Endometrial microvascular endothelial cells (primary cell): ENCODE data around the gene XRN2. TPM values are rescaled to one million over a fixed set of nuclear protein-coding genes. Genes with fewer than 3 reads are reported as not detected.
"Not testable (repeated sequence)": the region's sequence is repeated elsewhere in the genome, so short reads cannot be mapped to it uniquely, and the experiment has no call there.

ENCODE experiments used
- in situ Hi-C: cut with HindIII; loops from 2 replicates; pipeline ENCODE4 v1.10.0; 2017; ENCODE audit warnings: low sequenced_read_pairs, low pct_unique_long_range_greater_than_20kb; ENCODE audit errors: inconsistent ontology term
- total RNA-seq: library from RNA; depleted of rRNA; stranded (reverse); fragments of >200 nt; gene quantifications from one replicate; pipeline ENCODE4 v1.2.3, GENCODE V29; 2015; ENCODE audit errors: inconsistent ontology term

XRN2 gene
- total RNA-seq, 1 donor from 2014 or later = 90.8 TPM

DNA sequence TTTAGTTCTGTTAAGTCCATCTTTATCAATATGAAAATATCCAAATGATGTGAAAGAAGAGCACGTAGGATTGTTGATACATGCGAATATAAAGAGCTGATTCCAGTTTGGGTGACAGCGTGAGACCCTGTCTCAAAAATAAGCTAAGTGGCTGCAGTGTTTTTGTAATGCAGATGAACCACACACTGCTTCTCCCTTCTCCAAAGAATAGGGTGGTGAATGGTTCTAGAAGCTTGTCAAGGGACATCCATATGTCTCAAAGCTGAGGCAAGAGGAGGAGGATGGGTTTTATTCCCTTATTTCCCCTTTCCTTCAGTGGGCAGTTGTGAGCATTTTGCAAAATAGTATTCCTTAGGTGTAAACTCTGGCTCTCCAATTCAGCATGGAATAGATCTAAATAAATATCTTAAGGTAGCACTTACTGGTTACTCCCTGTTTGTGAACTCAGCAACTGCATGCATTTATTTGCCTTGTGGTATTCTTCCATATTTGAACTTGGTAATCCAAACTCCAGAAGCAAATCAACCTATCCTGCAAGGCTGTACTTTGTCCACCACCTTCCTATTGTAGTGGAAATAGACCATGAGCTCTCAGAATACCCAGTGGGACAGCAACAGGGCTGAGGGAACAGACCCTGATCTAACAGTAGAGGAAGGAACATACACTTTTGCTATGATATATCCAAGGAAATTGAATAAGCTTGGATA, 38.0 kb downstream of the XRN2 start:
- in situ Hi-C loops = no loop called here

DNA sequence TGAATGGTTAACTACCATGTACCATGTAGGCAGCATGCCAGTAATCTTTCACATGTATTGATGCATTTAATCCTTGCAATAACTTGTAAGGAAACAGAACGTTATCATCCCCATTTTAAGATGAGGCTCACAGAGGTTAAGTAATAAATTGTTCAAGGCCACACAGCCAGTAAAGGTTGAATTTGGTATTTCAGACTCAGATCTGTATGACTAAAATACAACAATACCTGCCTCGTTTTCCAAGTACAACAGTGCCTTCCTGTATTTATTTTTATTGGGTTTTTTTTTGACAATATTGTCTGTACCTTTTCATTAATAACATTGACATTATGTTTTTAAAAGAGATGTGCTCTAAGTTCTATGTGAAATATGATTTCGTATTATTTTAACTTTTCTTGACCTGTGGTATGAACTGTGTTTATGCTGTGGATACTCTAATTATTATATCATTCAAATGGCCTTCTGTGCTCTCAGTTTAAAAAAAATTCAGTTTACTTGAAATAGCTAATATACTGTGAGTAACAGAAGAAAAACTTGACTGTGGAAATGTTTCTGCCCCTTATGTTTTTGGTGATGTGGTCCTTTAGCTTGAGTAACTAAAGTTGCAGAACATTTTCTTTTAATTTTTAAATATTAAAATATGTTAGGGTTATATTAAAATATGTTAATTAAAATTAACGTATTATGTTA, 39.7 kb downstream of the XRN2 start:
- in situ Hi-C loops = no loop called here

DNA sequence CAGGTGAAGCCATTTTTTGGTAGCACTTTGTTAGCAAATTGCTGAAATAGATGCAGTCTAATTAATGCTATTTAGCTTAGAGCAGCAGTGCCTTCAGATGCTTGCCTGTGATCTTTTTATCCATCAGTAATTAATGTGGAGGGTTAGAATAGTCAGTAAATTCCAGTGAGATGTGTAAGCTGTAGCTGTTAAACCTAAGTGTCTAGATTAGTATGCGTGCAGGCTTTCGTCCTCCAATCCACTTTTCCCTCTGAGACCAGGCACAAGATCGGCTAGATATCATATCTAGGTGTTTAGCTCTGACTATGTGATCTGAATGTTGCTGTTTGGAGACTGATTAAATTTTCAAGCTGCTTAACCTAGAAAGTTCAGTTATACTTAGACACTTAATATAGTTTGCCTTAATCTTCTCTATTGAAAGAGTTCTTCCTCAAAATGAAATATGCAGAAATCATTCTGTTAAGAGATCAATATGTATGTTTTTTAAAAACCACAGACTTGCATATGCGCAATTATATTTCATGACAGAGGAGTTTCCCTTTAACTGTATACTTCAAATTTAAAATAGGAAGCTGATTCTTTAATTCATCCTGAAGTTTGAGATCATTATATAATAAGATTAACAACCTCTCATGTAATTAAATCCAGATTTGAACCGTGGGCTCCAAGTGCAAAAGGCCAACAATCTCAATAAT, 41.2 kb downstream of the XRN2 start:
- in situ Hi-C loops = no loop called here

DNA sequence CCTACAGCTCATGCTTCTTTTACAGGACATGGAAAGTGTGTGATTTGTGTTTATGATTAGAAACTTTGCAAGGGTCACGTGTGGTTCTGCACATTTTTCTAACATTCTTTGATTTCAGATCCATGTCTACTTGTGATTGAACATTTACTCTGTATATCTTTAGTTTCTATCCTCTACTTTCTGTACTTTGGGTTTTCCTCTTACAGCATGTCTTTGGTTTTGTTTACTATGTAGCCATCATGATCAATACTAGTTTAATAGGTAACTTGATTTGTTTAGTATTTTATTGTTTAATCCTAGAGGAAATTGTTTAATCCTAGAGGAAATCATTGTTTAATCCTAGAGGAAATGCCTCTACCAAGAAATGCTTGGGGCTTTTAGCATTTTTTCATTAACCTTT, 41.8 kb downstream of the XRN2 start:
- in situ Hi-C loops = no loop called here

DNA sequence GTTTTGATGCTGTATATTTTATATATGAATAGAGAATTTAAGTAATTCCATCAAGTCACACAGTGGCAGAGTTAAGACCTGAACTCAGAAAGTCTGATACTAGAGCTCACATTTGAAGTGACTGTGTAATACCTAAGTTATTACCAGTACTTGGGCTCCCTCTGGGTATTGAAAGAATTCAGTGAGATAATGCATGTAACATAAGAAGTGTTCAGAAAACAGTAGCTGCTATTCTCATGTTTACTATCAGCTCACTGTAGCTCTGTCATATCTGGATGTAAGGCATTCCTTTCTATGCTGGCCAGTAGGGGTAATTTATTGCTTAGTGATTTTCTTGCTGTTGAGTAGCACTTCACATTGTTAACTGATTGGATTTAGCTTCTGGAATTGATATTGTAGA, 49.6 kb downstream of the XRN2 start:
- in situ Hi-C loops = no loop called here

DNA sequence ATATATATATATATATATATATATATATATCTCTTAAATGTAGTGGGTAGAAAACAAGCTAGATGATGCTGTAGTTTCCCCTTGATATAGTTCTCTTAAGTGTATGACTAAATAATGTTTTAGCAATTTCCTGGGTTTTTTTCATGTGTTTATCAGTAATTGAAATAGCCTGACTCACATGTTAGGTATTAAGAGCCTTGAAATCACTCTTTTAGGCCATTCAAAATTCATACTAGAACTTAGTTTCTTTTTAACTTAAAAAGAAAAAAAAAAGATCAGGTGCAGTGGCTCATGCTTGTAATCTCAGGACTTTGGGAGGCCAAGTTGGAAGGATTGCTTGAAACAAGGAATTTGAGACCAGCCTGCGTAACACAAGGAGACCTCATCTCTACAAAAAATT, 50.1 kb downstream of the XRN2 start:
- in situ Hi-C loops = no loop called here

DNA sequence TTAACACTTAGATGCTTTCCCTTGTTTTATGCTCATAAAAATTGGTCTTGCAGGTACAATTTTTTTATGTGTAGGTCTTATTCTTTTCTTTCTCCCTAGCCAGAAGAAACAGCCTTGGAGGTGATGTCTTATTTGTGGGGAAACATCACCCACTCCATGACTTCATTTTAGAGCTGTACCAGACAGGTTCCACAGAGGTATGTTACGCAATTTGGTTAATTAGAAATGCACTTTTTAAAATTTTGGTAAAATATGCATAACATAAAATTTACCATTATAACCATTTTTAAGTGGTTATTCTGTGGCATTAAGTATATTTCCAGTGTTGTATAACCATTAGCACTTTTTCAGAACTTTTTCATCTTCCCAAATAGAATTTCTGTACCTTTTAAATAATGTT, 52.9 kb downstream of the XRN2 start:
- in situ Hi-C loops = no loop called here

DNA sequence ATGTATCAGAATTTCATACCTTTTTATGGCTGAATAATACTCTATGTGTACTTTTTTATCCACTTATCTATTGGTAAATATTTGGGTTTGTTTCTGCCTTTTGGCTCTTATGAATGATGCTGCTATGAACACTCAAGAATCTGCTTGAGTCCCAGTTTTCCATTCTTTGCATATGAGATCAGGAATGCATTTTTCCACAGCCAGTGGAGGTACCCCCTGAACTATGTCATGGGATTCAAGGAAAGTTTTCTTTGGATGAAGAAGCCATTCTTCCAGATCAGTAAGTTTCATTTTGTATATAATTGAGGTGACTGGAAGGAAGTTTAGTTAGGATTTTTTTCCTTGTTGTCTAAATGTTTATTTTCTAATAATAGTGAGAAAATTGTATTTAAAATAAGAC, 53.3 kb downstream of the XRN2 start:
- in situ Hi-C loops = no loop called here

DNA sequence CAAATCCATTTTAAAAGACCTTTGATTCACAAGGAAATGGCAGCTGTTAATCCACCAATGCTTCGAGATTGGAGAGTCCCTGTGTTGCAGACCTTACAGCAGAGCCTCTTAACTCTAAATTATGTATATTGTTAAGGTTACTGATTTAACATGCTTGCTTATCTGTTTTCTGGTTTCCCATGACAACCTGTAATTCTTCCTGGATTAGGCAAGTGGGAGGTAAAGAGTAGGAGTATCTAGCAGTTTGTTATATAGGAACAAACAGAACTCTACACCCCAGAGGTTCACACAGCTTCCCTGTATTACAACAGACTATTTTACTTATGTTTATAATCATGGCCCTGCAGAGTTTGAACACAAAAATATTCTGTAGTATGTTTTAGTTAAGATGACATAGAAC, 54.7 kb downstream of the XRN2 start:
- in situ Hi-C loops = no loop called here

DNA sequence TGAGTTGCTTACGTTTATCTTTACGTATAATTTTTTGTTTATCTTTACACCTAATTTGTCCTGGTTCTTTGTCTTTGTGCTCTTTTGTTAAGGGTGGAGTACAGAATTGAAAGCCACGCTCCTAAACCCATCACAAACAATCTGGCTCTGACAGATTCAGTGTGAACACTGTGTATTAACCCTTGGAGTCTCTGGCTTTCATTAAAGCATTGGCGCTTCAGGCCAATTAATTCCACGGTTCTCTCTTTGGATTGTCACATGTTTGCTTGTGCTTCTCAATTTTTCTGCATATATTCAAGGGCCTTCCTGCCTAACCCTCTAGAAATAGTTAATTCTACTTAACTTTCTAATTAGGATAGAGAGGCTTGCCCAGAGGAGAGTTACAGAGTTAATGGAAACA, 55.6 kb downstream of the XRN2 start:
- in situ Hi-C loops = no loop called here

DNA sequence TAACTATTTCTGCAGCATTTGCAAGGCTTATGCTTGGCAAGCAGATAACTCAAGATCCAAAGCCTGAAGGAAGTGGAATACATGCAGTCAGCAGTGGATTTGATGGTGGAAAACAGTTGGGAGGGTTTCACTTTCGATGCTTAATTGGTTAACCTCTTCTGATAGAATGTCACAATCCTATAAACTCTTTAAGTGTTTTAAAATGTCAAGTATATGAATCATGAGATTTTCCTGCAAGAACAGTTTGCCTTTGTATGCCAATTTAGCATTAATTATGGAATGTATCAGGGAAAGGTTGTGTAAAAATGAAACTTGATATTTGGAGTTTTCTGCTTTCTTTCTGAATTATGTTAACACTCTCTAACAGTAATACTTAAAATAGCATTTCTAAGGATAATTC, 57.6 kb downstream of the XRN2 start:
- in situ Hi-C loops = no loop called here

DNA sequence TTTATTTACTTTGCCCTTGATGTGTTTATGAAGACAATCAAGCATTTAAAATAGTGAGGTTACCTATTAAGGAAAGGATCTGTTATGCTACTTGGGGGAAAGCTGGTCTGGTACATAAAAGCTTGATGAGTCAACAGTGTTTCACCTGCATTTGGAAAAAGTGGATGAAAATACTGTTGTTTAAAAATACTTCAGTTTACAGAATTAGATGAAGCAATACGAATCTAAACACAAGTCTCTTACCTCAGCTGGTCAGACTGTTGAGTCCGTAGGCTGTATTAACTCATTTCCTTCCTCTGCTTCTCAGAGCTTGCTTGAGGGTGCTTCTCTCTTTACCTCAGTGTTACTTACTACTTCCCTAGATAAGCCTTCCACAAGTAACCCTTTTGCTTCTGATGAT, 58.1 kb downstream of the XRN2 start:
- in situ Hi-C loops = no loop called here

DNA sequence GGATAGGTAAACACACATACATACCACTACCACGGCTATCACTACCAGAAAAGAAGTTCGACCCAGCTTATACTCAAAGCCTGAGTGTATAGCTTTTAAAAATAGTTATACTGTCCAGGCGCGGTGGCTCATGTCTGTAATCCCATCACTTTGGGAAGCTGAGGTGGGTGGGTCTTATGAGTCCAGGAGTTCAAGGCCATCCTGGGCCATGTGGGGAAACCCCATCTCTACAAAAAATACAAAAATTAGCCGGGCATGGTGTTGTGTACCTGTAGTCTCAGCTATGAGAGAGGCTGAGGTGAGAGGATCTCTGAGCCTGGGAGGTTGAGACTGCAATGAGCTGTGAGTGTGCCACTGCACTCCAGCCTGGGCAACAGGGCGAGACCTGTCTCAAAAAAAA, 61.3 kb downstream of the XRN2 start:
- in situ Hi-C loops = no loop called here

DNA sequence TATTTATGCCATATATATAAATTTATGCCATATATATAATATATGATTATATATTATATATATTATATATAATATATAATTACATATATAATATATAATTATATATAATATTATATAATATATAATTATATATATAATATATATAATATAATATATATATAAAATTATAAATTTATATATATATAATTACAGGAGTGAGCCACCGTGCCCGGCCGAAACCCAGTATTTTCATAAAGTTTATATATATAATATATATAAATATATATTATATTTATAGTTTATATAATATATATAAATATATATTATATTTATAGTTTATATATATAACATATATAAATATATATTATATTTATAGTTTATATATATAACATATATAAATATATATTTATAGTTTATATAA, 62.6 kb downstream of the XRN2 start:
- in situ Hi-C loops = no loop called here

DNA sequence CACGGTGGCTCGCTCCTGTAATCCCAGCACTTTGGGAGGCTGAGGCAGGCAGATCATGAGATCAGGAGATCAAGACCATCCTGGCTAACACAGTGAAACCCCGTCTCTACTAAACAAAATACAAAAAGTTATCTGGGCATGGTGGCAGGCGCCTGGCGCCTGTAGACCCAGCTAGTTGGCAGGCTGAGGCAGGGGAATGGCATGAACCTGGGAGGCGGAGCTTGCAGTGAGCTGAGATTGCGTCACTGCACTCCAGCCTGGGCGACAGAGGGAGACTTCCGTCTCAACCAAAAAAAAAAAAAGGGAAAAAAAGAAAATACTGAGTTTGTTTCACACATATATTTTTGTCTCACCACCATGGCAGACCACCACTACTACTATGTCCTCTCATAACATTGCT, 63.1 kb downstream of the XRN2 start:
- in situ Hi-C loops = not testable (repeated sequence)

DNA sequence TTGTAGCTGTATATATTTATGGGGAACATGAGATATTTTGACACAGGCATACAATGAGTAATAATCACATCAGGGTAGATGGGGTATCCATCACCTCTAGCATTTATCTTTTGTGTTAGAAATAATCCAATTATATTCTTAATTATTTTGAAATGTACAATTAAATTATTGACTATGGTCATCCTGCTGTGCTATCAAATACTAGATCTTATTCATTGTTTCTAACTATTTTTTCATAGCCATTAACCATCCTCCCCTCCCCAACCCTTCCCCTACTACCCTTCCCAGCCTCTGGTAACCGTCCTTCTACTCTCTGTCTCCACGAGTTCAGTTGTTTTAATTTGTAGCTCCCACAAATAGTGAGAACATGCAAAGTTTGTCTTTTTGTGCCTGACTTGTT, 65.7 kb downstream of the XRN2 start:
- in situ Hi-C loops = no loop called here

DNA sequence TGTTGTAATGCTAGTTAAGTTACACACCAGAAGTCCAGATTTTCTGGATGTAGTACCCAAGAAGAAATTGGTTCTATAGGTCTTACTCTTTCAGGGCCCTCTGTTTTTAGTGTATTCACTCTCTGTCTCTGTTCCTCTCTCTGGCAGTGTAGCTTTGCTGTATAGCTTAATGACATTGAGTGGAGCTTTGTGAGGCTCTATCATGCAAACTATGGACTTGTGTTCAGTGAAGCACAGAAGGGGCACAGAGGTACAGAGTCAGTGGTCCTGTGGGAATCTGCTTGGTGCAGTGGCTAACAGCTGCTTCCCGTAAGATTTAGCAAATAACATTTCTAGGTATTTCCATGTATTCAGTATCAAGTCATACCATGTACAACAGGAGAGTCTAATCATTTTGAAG, 68.1 kb downstream of the XRN2 start:
- in situ Hi-C loops = no loop called here

DNA sequence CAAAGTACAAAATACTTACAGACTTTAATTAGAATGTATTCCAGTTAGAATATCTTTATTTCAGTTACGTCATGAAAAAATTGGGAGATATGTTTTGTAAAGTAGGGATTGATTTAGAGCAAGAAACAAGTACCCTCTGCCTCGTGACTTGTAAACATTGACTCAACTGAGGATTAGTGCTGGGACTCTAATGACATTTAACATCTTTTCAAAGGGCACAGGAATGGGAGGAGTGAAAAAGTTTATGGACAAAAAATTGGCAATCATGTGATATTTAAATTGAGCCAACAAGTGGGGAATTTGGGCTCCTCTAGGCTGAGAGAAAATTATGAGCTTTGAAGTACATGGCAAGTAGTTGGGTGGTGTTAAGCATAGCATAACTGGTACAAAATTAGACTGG, 68.9 kb downstream of the XRN2 start:
- in situ Hi-C loops = no loop called here

DNA sequence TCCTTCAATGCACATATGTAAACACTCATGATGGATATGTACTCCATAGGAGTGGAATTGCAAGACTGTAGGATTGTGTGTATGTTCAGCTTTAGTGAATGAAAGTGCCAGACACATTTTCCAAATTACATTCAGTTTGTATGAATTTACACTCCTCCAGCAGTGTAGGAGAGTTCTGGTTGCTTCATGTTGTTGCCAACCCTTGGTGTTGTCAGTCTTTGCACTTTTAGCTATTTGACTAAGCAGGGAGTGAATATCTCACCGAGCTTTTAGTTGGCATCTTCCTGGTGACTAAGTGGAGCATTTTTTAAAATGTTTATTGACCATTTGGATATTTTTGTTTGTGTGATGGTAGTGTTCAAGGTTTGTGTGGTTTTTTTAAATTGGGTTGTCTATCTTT, 70.3 kb downstream of the XRN2 start:
- in situ Hi-C loops = no loop called here

DNA sequence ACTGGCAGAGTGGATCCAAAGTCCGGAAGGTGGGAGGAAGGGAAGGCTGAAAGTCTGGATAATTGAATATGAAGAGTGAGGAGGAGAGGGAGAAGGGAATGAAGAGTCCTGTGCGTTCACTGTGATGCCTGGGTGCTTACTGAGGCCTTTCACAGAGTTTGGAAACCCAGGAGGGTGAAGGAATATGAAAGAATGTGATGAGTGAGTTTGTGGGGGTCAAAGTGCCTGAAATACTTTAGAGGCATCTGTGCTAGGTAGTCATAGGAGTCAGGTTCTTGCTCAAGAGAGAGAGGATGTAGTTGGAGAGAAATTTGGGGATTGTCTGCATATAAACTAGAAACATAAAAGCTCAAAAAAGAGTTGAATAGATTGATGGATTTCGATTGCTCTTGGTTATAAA, 73.5 kb downstream of the XRN2 start:
- in situ Hi-C loops = no loop called here
